Measurements from ENCODE around the gene UGGT2.

- TF ChIP-seq CTCF (conservative IDR thresholded peaks at IDR 0.05; ENCODE audit: low read length), result no peak
- no peak for TF ChIP-seq EZH2phosphoT487 (IDR thresholded peaks at IDR 0.05; ENCODE audit: borderline replicate concordance, low read depth, low read length)
These were observed 273.7 kb downstream of the UGGT2 start for GRCh38 chr13:95779522-95779921.

All from OCI-LY7 (cell line).